COR-L47 (cell line): ENCODE data around the gene RSF1.
A peak's percentile ranks its signal among the peaks of the same experiment; 100 is the strongest.
"Not testable (repeated sequence)": the region's sequence is repeated elsewhere in the genome, so short reads cannot be mapped to it uniquely, and the experiment has no call there.

Experiments
- DNase-seq: peaks from one replicate; lab custom pipeline; 2025; lab: John Stamatoyannopoulos, UW

RSF1 gene

DNA sequence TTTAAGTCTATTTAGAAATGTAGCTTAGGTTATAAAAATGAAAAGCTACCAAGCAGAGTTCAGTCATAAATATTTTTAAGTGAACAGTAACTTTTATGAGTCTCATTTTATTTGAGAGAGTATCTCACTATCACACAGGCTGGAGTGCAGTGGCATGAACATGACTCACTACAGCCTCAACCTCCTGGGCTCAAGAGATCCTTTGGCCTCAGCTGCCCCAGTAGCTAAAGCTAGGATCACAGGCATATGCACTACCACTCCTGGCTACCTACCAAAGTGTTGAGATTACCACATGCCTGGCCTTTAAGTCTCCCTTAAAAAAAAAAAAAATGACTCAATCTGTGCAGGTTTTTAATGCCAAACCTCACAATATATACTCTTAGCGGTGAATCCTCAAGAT is 148.3 kb downstream of the RSF1 start:
- no peak for DNase-seq

DNA sequence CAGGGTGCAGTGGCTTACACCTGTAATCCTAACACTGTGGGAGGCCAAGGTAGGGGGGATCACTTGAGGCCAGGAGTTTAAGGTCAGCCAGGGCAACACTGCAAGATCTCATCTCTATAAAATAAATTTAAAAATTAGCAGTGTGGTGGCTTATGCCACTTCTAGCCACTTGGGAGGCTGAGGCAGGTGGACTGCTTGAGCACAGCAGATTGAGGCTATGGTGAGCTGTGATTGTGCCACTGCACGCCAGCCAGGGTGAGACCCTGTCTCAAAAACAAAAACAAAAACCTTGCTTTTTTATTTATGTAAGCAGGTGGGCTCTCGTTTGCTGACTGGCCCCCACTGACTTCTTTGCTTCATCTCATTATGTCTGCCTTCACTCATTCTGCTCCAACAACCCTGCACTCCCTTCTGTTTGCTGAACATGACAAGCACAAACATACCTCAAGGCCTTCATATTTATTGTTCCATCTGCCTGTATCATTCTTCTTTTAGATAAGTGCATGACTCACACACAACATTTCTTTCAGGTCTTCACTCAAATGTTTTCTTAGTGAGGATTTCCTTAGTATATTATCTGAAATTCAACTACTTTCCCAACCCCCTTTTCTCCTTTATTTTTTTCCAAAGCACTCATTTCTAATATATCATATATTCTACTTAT is 150.5 kb downstream of the RSF1 start:
- DNase-seq: no peak

DNA sequence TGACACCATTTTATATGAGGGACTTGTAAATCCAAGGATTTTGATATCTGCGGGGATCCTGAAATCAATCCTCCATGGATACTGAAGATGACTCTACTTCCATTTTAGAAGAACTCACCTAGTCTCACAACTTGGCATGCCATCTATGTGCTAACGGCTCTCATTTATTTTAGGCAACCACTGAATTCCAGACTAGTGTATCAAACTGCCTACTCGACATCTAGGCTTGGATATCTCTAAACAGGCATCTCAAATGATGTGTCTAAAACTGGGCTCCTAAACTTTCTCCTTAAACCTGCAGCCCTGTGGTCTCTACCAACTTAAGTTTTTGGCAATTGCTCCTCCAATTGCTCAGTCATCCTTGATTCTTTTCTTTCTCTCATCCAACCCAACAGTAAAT is 151.8 kb downstream of the RSF1 start:
- DNase-seq: no peak

DNA sequence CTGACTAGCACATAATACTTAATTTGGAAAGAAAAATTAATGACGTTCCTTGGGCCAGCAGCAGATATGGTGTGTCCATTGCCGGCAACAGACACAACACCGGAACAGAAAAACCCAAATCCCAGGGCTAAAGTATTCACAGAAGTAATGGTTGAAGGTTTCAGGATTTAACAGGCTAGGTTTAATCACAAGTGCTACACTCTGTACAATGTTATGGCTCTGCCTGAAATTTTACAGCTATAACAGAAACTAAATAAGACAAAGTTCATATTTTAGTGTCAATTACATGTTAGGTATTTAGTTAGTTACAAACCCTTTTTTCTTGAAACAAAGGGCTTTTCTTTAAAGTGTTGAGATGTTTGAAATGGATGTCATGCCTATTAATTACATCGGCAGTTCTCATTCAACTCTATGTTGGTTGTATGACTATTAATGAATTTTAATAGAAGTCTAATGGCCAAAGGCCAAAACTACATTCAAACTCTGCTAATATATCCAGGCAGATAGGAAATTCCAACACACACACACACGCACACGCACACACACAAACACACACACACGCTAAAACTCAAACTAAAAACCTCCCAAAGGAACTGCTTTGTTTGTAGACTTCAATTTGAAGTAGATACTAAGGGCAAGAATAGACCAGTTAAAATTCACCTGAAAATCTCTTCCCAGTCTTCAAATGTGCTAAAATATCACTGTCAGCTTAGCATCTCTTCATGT is 155.1 kb downstream of the RSF1 start:
- no peak for DNase-seq

DNA sequence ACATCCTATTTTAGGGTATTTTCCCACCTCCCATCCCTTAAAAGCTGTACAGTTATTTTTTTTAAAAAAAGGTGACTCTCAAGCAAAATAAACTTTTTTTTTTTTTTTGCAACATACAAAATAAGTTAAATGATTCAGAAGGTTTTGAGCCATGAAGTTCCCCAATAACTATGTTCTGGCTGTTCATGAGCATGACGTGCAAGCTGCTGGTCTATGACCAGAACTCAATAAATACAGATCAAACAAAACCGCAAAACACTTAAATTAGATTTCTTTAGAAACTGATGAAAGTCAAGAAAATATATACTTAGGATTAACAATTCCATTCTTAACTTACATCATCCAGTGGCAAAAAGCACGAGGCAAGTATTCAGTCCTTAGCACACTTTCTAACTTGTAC is 158.9 kb downstream of the RSF1 start:
- no peak for DNase-seq

DNA sequence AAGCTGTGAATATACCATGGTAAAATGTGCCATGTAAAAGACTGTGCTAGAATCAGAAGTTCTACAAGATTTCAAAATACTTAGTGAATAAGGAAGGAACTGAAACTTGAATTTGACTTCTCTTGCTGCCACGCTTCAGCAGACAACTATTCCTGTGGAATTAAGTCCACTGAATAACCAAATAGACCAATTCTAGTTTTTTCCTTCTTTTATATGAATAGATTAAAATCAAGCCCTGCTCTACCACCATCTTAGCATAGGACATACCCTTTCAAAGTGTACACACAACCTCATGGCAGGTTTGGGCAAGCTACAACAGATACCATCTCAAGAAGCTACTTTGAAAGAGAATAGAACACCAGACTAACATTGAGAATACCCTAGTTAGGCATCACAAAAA is 159.6 kb downstream of the RSF1 start:
- DNase-seq: no peak

DNA sequence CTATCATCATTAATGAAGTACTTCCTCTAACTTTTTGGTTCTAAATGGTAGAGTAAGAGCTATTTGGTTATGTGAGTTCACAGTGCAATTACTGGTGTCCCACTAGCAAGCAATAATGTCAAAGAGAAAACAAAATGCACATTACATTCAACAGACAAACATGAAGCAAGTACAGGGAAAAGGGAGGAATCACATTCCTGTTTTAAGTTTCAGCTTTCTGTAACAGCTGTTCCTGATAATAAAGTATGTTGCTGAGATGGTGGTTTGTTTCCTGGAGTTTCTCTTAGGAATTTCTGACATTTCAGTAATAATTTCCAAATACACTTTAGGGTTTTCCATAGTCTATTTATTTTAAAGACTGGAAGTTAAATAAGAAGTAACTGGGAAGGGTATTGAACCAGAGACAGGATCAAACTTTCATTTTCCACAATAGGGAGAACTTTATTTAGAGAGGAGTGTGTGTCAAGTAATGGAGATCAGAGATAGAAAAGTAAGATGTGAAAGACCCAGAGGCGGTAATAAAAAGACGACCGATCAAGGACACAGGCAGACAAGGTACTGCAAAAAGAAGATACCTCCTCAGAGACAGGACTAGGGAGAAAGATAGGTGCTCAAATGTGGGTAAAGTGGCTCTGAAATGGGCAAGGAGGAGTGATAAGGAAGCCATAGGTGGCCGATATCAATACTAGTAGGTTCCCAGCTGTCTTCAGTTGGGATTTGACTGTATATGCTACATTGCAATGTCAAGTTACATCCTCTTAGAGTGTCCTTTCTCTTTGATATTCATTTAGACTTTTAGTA is 162.1 kb downstream of the RSF1 start:
- no peak for DNase-seq

DNA sequence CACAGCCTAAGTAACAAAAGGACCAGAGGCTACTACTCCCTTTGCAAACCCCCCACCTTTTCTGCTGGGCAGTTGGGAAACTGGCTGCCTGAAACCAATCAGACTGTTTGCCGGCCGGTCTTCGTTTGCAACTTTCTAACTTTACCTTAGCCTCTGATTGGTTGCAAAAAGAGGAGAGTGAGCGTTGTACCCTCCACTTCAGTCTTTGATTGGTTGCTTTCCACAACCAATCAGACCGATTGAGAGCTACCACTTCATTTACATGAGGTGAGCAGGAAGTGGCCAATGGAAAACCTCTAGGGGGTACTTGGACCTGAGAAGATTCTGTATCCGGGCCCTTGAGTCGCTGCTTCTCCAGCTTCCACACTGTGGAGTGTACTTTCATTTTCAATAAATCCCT is 164.2 kb downstream of the RSF1 start:
- no peak for DNase-seq

DNA sequence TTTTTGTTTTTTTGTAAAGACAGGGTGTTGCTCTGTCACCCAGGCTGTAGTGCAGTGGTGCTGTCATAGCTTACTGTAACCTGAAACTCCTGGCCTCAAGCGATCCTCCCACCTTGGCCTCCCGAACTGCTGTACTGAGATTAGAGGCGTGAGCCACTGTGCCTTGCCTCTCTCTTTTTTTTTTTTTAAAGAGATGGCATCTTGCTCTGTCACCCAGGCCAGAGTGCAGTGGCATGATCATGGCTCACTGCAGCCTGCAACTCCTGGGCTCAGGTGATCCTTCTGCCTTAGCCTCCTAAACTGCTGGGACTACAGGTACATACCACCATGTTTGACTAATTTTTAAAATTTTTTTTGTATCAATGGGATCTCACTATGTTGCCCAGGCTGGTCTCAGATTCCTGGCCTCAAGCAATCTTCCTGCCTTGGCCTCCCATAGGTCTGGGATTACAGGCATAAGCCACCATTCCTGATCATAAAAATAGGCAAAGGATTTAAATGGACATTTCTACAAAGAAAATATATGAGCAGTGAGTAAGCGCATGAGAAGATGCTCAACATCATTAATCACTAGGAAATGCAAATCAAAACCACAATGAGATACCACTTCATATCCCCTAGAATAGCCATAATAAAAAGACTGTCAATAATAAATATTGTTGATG is 165.6 kb downstream of the RSF1 start:
- no peak for DNase-seq

DNA sequence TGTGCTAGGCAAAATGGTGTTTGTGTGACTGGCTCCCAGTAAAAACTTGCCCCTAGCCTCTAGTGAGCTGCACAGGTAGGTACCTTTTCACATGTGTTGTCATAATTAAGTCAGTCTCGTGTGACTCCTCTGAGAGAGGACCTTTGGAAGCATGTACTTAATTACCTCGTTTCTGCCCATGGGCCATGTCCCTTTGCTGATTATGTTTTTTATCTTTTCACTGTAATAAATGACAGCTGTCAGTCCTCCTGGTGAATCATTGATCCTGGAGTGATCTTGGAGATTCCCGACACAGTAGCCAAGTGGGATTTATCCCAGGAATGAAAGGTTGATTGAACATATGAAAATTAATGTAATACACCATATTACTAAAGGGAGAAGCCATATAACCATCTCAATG is 170.4 kb downstream of the RSF1 start:
- no peak for DNase-seq

DNA sequence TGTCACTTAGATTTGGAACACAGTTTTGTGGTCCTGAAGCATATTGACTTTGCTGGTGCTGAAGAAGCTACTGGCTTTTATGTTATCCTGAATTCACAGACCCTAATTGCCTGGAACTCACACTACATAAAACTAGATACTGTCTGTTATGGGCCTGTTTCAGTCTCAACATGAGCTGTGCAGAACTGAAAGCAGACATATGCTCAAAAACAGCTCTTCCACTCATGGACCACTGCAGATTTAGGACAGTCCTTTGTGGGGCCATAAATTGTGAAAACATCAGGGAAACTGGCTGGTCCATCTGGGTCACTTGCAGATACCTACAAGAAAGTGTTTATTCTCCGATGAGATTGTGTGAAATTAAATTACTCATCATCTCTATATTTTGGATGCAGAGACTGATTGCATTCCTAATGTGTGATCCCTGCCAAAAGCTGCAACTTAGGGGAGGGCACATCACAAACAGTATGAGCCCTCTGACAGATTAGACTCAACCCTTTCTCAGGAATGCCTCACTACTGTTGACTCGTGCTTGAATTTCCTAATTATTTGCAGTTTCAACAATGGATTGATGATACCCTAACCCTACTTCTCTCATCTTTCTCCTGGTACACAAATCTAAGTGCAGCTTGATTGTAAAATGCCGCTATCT is 172.7 kb downstream of the RSF1 start:
- DNase-seq: no peak

DNA sequence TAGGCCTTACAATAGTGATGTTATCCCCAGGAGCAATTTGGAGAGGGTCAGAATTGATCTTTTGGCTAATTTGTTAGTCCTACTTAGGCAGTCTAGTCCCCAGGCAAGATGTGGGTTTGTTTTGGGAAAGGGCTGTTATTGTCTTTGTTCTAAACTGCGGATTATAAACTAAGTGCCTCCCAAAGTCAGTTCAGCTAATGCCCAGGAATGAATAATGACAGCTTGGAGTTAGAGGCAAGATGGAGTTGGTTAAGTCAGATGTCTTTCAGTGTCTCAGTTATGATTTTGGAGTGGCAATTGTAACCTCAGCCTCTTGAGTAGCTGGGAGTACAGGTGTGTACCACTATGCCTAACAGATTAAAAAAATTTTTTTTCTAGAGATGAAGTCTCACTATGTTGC is 175.6 kb downstream of the RSF1 start:
- no peak for DNase-seq

DNA sequence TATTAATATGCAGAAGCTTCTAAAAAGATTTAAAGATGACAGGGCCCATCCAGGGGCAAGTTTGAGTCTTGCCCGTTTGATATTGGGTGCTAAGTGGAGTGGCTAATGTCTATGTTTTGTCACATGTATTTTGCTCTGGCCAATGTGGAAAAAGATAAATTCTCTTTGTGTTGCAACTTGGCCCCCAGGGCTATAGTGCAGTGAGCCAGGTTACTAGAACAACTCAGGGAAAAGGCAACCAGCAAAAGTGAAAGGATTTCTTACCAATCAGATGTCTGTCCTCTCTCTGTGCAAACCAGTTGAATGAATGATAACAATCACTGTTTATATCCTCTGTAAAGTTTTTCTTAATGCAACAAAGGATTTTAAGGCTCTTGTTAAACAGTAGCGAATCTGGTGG is 178.3 kb downstream of the RSF1 start:
- no peak for DNase-seq

DNA sequence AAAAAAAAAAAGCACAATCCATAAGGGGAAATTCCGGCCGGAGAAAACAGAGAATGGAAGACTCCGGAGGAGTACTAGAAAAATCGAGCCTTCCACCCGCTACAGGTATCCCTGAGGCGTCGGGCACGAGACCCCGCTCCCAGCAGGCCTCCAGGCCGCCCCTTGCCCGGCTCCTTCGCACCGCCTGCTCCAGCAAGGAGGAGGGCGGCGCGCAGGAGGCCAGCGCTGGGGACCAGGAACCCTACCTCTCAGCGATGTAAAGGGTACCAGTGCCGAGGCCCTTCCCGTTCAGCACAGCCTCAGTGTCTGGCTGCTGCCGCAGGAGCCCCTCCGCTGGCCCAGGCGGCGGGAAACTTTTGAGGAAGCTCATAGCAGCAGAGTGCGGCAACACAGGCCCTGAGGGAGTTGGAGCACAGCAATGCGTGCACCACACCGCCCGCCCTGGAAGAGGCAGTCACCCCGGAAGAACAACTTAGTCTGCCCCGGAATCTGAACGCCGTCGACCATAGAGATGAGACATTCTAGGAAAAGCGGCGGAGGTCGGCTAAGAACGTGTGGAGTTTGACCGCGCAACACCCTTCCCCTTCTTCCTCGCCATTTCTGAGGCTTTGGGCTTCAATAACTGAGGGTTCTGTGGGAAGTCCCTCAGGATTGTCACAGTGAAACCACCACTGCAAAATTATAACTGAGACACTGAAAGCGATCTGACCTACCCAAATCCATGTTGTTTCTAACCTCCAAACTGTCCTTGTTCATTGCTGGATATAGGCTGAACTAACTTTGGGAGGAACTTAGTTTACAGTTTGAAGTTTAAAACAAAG is 183.0 kb downstream of the RSF1 start, which contains the start of gene CLNS1A:
CLNS1A (minus strand) TSS at position 450 of the 821 bp plus-strand sequence; CDS start at position 370, 80 bp downstream.
- peak; percentile 88 for DNase-seq

DNA sequence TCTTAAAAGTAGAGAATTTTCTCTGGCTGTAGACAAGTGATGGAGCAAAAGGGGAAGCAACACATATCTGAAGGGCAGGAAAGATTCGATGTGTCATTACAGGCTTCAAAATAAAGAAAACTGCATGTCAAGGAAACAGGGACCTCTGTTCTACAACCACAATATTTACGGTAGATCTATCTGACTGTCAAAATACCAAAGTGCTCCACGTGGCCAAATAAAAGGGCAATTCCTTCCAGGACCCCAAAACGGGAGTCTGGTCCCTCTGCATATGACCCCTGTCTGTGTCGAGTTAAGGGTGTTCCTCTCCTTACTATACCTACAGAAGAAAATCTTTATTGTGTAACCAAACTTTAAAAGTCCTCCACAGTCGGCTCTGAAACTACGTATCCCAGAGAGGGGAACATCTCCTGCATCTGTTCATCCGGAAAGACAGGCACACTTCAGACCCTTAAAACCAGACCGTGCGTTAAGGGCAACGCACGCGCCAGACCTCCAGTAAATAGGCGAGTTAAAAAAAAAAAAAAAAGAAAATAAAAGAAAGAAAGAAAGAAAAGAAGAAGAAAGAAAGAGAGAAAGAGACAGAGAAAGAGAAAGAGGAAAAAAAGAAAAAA is 183.7 kb downstream of the RSF1 start:
- no peak for DNase-seq

DNA sequence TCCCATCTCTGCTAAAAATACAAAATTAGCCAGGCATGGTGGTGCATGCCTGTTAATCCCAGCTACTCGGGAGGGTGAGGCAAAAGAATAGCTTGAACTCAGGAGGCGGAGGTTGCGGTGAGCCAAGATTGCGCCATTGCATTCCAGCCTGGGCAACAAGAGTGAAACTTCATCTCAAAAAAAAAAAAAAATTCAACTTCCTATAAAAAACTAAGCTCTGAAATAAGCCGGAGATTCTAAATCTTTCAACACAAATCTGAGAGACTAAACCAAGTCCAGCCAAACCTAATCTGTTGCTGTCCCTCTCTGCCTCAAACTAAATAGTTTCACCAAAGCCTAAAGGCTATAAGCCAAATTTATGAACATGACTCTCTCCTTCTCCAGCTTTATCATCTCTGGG is 186.6 kb downstream of the RSF1 start:
- not testable (repeated sequence) for DNase-seq

DNA sequence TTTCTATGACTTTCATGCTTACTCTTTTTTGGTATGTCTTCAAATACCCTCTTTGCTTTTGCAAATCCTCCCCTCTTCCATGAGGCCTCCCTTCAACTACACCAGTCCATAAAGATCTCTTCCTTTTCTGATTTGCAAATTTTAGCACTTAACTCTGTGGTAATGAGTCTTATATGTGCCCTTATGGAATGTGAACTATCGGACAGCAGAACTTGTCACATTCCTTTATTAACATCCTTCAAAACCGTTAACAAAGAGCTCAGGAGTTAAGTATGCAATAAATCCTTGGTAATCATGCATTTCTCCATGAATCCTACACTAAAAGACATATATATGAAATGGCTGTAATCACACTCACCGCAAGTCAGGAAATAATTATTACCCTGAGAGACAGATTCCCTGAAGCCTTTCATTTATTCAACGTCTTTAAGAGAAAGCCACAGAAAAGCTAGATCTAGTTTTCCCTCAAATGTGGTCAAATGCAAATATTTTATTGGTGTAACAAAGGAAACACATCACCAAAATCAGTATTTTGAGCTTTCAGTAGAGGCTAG is 190.3 kb downstream of the RSF1 start:
- DNase-seq: no peak

DNA sequence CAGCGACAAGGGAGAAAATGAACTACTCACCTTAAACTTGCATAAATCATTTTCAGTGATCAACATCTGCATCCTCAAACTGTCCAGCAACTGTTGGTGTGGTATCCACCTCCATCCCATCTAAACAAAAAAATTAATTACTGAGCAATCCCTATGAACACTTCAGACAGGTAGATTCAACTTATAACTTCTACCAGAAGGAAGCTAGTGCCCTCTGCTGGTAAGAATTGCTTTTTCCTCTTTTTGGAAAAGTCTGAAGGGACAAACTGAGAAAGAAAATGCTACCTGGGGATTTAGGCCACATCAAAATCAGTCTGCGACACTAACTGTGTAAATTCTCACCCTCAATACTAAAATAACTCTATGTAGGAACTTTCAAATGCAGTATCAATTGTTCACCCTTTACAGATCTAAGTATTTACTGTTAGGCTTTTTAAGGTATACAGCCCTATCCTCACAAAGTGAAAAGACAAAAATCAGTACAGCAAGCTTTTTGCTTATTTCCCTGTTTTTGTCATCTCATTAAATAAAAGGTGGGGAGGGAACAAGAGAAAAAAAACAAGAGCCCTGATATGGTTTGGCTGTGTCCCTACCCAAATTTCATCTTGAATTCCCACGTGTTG is 200.8 kb downstream of the RSF1 start:
- DNase-seq: peak; percentile 67

DNA sequence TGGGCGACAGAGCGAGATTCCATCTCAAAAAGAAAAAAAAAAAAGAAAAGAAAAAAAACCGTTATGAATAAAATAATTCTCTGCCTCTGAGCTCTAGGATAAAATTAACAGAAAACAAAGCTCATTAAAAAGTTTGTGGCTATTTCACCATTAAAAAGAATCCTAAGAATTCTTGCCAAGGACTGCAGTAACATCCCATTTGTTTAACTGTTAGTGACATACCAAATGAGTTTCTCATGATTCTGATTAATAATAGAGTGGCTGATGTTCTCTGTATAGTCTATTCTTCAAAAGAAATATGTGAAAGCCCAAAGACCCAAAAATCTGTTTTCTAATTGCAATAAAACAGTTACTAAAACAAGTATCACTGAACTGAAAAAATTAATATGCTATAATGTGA is 202.6 kb downstream of the RSF1 start:
- DNase-seq: no peak

DNA sequence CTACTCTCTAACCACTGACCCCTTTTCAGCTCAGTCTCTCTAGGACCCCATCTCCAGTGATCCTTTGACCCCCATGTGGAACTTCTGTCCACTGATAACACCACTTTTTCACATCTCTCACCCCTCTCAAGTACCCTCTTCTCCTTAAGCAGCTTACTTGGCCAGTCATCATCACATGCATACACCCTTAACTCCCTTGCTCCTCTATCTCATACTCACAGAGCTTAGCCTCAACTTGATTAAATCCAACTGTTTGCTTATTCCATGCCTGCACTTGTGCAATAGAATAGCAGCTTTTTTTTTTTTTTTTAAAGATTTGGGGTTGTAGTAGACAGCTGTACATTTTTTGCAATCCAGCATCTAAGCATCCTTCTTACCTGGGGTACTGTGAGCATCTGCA is 208.6 kb downstream of the RSF1 start:
- DNase-seq: no peak
